GM18502 (cell line): ENCODE data around the gene OR6N2.

Experiments
- ATAC-seq: cut with Tn5 transposase; IDR thresholded peaks from one replicate; pipeline ENCODE4 v1.9.1; 2021; ENCODE audit warnings: mild to moderate bottlenecking; ENCODE audit not compliant: unreplicated experiment, poor library complexity

Gene OR6N2

DNA sequence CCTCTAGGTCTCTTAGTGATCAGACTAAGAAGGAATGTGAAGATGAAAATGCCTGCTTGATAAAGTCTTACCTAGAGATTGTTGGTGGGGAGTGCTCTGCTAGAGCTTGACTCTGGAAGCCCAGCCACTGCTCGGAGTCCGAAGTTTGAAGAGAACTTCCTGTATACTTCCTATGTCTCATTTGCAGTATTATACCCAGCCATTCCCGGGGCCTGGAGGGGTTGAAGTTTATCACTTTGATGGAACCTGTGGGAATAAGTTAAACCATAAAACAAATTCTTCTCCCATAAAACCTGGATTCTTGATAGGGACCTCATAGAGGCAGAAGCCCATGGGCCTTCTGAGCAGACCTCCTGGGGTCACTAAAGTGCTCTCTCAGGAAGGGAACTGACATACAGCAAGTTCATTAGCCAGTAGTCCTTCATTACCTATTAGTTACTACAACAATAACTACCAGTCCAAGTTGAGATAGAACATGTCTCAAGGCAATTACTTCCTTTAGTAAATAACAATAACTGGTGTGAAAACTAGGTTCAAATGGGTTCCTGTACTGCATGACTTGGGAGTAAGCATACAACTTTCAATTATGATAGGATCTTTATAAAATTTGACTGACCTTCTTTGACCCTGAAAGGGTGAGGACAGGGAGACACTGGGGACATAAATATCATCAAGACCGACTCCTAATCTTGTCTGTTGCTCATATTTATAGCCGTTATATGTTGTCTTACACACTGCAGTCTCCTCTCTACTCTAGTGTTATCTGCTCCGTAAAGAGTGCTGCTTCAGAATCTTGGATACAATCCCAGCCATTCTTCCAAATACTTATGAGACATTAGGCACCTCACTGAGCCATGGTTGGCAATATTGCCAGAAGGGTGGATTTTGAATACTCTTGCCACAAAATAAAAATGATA is 8.8 kb downstream of the OR6N2 start, which contains the start of gene OR6N1:
Gene OR6N1, minus strand, starts transcription at position 246 of the 917 bp plus-strand sequence. CDS start 5,513 bp downstream, outside the sequence.
- ATAC-seq: no peak

DNA sequence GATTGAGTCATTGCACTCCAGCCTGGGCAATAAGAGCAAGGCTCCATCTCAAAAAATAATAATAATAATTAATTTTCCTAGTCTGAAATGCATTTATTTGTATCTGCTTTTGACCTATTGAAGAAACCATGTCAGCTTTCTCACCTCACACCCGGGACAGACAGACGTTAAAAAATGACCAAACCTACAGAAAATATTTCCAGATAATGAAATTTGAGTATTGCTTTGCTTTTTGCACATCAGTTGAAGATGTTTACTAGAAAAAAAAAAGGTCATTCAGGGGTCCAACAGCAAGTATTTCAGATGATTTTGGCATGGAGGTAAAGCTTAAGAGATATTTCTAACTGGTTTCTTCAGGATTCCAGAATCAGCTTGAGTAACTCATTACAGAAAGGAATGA is 26.6 kb downstream of the OR6N2 start, which contains the start of gene OR6K6:
Gene OR6K6, plus strand, starts transcription at position 301 of the 400 bp plus-strand sequence. CDS start 168 bp downstream, outside the sequence.
- ATAC-seq: no peak

DNA sequence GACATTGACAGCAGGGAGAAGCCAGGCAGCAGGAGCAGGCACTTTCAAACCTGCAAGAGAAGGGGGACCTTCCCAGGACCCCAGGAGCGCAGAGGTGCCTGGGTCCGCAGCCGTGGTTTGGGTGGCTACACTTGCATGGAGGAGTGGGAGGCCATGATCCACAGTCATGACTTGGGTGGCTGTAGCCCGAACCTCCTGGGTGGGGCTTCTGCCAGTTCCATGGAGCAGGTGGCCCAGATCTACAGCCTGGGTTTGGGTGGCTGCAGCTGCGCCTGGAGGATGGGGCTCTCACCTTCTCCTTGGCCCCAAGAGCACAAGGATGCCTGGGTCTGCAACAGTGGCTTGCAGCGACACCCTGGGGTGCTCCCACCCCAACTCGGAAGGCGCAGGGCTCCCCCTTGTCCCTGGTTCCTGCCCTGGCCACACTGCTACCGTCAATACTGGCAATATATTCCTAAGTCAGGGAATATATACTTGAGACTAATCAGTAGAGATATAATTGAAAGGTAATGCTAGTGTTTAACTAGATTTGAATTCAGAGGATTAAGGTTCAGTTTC is 28.8 kb downstream of the OR6N2 start:
- no peak for ATAC-seq

DNA sequence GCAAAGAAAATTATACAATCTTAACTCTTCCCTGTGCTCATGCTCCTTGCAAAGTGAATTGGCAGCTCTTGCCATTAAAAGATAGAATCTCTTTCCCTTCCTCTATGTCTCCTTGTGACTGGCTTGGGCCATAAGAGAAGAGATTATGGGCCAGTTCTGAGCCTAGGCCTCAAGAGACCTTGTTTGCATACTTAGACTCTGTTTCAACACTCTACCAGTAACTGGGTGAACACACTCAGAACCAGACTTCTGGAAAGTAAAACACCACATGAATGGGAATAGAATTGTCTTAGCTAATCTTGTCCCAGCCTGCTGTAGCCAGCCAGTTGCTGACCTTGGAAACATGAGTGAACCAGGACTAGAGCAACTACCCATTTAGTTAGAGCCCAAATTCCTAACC is 45.2 kb downstream of the OR6N2 start:
- ATAC-seq: no peak

DNA sequence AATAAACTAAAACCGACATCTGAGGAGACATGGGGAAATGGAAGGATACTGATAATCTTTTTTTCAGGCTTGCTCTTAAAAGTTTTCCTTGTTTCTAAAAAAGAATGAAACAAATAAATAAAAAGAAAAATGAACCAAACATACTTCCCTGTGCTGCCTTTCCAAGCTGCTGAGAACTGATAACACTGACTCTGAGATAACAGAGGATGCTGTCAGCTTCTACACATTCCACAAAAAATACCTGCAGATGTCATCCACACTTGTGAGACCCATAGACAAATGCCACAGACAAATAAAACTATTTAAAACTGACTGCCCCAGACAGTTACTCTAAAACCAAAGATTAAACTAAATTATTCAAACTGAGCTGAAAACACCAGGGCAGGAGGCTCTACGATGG is 48.5 kb downstream of the OR6N2 start:
- ATAC-seq: no peak

DNA sequence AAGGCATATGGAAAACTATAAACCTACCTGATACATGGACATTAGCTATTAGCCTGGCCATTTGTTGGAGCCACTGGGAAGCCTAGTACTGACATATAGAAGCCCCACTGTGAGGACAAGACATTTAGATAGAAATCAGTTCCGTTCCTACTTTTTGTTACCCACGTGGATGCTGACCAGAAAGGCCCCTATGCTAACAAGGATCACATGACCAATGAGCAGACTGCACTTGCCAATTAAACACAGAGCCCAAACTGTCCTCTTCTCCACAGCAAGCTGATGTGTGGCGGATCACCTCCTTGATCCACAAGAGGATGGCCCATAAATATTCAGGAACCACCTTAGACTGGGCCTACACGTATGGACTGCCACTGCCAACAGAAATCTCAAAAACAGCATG is 49.3 kb downstream of the OR6N2 start:
- no peak for ATAC-seq

DNA sequence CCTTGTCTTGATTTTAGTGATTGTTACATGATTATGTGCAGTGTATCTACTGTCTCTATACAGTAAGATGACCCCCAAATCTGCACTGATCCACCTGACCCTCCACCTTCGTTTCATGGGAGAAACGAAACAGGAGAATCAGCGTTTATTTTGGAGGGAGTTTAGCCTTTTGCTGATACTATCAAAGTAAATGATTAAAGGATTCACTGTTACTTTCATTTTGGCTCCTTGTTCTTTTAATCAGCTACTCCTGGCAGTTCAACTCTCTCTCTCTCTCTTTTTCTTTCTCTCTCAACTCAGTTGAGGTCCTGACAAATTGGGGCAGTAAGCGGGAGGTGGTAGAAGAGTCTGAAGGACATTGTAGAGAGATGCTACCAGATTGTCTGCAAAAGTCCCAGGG is 50.6 kb downstream of the OR6N2 start:
- no peak for ATAC-seq

DNA sequence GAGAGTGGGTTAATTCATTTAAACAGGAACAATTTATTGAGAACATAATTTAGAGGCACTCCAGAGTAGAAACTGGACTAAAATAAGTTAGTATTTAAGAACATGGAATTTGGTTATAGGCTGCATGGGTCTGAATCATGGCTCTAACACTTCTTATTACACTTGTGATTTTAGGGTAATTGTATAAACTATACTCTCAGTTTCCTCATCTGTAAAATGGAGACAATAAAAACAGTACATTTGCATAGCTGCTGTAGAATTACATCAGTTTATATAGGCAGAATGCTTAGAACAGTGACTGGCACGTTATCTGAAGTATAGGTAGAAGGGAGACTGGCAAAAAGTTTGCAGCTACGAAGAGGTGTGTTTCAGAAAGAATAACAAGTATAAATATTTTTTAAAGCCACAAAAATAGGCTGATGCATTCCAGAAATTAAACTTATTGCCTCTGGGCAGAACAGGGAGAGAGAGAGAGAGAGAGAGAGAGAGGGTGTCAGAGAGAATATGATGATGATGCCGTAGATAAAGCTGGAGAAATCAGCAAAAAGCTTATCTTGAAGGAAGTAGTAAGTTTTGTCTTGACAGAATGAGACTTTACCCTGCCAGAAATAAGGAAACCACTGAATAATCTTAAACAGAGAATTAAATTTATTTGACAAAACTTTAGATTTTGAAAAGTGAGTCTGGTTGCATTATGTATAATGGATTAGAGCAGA is 52.3 kb downstream of the OR6N2 start:
- no peak for ATAC-seq

DNA sequence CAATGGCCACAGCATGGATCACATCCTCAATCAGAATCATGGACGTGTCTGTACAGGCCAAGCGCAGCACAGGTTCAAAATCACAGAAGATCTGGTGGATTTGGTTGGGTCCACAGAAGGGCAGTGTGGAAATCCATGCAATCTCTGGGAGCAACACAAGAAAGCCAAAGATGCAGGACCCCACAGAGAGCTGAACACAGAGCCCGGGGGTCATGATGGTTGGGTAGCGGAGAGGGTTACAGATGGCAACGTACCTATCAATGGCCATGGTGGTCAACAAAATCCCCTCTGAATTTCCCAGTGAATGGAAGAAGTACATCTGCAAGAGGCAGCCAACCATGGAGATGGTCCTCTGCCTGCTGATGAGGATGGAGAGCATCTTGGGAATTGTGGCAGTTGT is 56.6 kb downstream of the OR6N2 start:
- ATAC-seq: no peak
